Measurements from ENCODE around the gene PIMREG.

PIMREG gene

GRCh38 chr17:6430769-6431168 lies 13.5 kb upstream of the PIMREG start:
- TF ChIP-seq TAF1 (IDR thresholded peaks at IDR 0.05; ENCODE audit: borderline replicate concordance, insufficient read depth, low read length) = no peak
- no peak for TF ChIP-seq POLR2AphosphoS5 (IDR thresholded peaks at IDR 0.05; ENCODE audit: low read depth, low read length)
- no peak for TF ChIP-seq REST (IDR thresholded peaks at IDR 0.05; ENCODE audit: insufficient read depth in 1 of 2, low read depth in 2 of 2, low read length in 2 of 2)
- TF ChIP-seq FOXP2 (optimal IDR thresholded peaks at IDR 0.05; ENCODE audit: borderline replicate concordance, extremely low read depth, extremely low read length, insufficient read depth) = no peak
- TF ChIP-seq SIN3A (IDR thresholded peaks at IDR 0.05; ENCODE audit: borderline replicate concordance, insufficient read depth, low read length) = no peak

GRCh38 chr17:6435051-6435450 lies 9.2 kb upstream of the PIMREG start, which contains the start of gene AIPL1:
Gene AIPL1 (minus strand): TSS chr17:6435121. CDS start chr17:6435104, 17 bp downstream.
- TF ChIP-seq FOXP2 (optimal IDR thresholded peaks at IDR 0.05; ENCODE audit: borderline replicate concordance, extremely low read depth, extremely low read length, insufficient read depth) (no peak), REST (IDR thresholded peaks at IDR 0.05; ENCODE audit: insufficient read depth in 1 of 2, low read depth in 2 of 2, low read length in 2 of 2) (no peak), SIN3A (IDR thresholded peaks at IDR 0.05; ENCODE audit: borderline replicate concordance, insufficient read depth, low read length) (no peak), POLR2AphosphoS5 (IDR thresholded peaks at IDR 0.05; ENCODE audit: low read depth, low read length) (no peak), TAF1 (IDR thresholded peaks at IDR 0.05; ENCODE audit: borderline replicate concordance, insufficient read depth, low read length) (no peak)

GRCh38 chr17:6435968-6436367 lies 8.3 kb upstream of the PIMREG start:
- TF ChIP-seq TAF1 (IDR thresholded peaks at IDR 0.05; ENCODE audit: borderline replicate concordance, insufficient read depth, low read length) = no peak
- TF ChIP-seq SIN3A (IDR thresholded peaks at IDR 0.05; ENCODE audit: borderline replicate concordance, insufficient read depth, low read length) = no peak
- TF ChIP-seq REST (IDR thresholded peaks at IDR 0.05; ENCODE audit: insufficient read depth in 1 of 2, low read depth in 2 of 2, low read length in 2 of 2) = no peak
- no peak for TF ChIP-seq FOXP2 (optimal IDR thresholded peaks at IDR 0.05; ENCODE audit: borderline replicate concordance, extremely low read depth, extremely low read length, insufficient read depth)
- no peak for TF ChIP-seq POLR2AphosphoS5 (IDR thresholded peaks at IDR 0.05; ENCODE audit: low read depth, low read length)

GRCh38 chr17:6437466-6437865 lies 6.8 kb upstream of the PIMREG start:
- TF ChIP-seq POLR2AphosphoS5 (IDR thresholded peaks at IDR 0.05; ENCODE audit: low read depth, low read length) (no peak), FOXP2 (optimal IDR thresholded peaks at IDR 0.05; ENCODE audit: borderline replicate concordance, extremely low read depth, extremely low read length, insufficient read depth) (no peak), REST (IDR thresholded peaks at IDR 0.05; ENCODE audit: insufficient read depth in 1 of 2, low read depth in 2 of 2, low read length in 2 of 2) (no peak), SIN3A (IDR thresholded peaks at IDR 0.05; ENCODE audit: borderline replicate concordance, insufficient read depth, low read length) (no peak), TAF1 (IDR thresholded peaks at IDR 0.05; ENCODE audit: borderline replicate concordance, insufficient read depth, low read length) (no peak)

GRCh38 chr17:6437956-6438355 lies 6.3 kb upstream of the PIMREG start:
- no peak for TF ChIP-seq FOXP2 (optimal IDR thresholded peaks at IDR 0.05; ENCODE audit: borderline replicate concordance, extremely low read depth, extremely low read length, insufficient read depth)
- no peak for TF ChIP-seq SIN3A (IDR thresholded peaks at IDR 0.05; ENCODE audit: borderline replicate concordance, insufficient read depth, low read length)
- no peak for TF ChIP-seq POLR2AphosphoS5 (IDR thresholded peaks at IDR 0.05; ENCODE audit: low read depth, low read length)
- no peak for TF ChIP-seq TAF1 (IDR thresholded peaks at IDR 0.05; ENCODE audit: borderline replicate concordance, insufficient read depth, low read length)
- TF ChIP-seq REST (IDR thresholded peaks at IDR 0.05; ENCODE audit: insufficient read depth in 1 of 2, low read depth in 2 of 2, low read length in 2 of 2) = no peak
